Endothelial cell (in vitro differentiated cells): ENCODE data around the gene EPHA2. TPM values are rescaled to one million over a fixed set of nuclear protein-coding genes. Genes with fewer than 3 reads are reported as not detected.

Source experiments
- DNase-seq: peaks from one replicate; pipeline ENCODE4 v3.0.0; 2021; ENCODE audit warnings: low spot score
- H3K27ac Mint-ChIP-seq: one replicate; pipeline ENCODE4 v1.8.0; 2021; ENCODE audit warnings: mixed read lengths, inconsistent platforms; ENCODE audit not compliant: unreplicated experiment
- H3K27me3 Mint-ChIP-seq: one replicate; pipeline ENCODE4 v1.8.0; 2021; ENCODE audit warnings: mild to moderate bottlenecking, moderate library complexity, mixed read lengths, inconsistent platforms; ENCODE audit not compliant: unreplicated experiment
- H3K36me3 Mint-ChIP-seq: one replicate; pipeline ENCODE4 v1.8.0; 2021; ENCODE audit warnings: mild to moderate bottlenecking, low read depth, mixed read lengths, inconsistent platforms; ENCODE audit not compliant: unreplicated experiment
- H3K4me1 Mint-ChIP-seq: one replicate; pipeline ENCODE4 v1.8.0; 2021; ENCODE audit warnings: mild to moderate bottlenecking, mixed read lengths, inconsistent platforms; ENCODE audit not compliant: unreplicated experiment
- H3K4me3 Mint-ChIP-seq: one replicate; pipeline ENCODE4 v1.8.0; 2021; ENCODE audit warnings: mild to moderate bottlenecking, mixed read lengths, inconsistent platforms; ENCODE audit not compliant: unreplicated experiment
- H3K9me3 Mint-ChIP-seq: one replicate; pipeline ENCODE4 v1.8.0; 2021; ENCODE audit warnings: mixed read lengths, inconsistent platforms; ENCODE audit not compliant: unreplicated experiment
- CTCF ChIP-seq: fragments of 200-600 bp; sonication (generic); IDR thresholded peaks from one replicate; pipeline ENCODE4 v1.5.0; 2021; ENCODE audit warnings: antibody characterized with exemption; ENCODE audit not compliant: unreplicated experiment
- total RNA-seq: library from RNA; stranded (reverse); fragmentation: NEBNext Ultra II Directional; extraction: Animal tissue kit (Norgen Biotek cat#: 25700); gene quantifications from one replicate; pipeline ENCODE4 v1.2.1, GENCODE V29; 2021; ENCODE audit not compliant: unreplicated experiment

EPHA2 gene
- total RNA-seq, 1 donor from 2014 or later, result 109 TPM

- no peaks in the 10 kb centered on the region for H3K36me3 Mint-ChIP-seq
- TF ChIP-seq CTCF, result no peak
- no peak for DNase-seq
- no peak overlapping the region for H3K27ac Mint-ChIP-seq
- H3K27me3 Mint-ChIP-seq, result peaks cover 3% of the 10 kb centered on the region
- H3K4me3 Mint-ChIP-seq, result no peak overlapping the region
- H3K9me3 Mint-ChIP-seq, result no peaks in the 10 kb centered on the region
- H3K4me1 Mint-ChIP-seq, result peaks cover 3% of the 10 kb centered on the region
These were observed 60.4 kb downstream of the EPHA2 start for GRCh38 chr1:16095447-16095846.

- no peak for DNase-seq
- no peaks in the 10 kb centered on the region for H3K9me3 Mint-ChIP-seq
- TF ChIP-seq CTCF, result no peak
These were observed 61.3 kb downstream of the EPHA2 start for GRCh38 chr1:16094453-16095158.

GRCh38 chr1:16093611-16094010, 62.3 kb downstream of the EPHA2 start:
- no peak for TF ChIP-seq CTCF
- Mint-ChIP-seq H3K27ac (no peak overlapping the region), H3K36me3 (no peaks in the 10 kb centered on the region), H3K27me3 (peaks cover 4% of the 10 kb centered on the region), H3K4me1 (peaks cover 7% of the 10 kb centered on the region), H3K9me3 (no peaks in the 10 kb centered on the region), H3K4me3 (no peak overlapping the region)
- no peak for DNase-seq

More at GRCh38 chr1:16094453-16095158, 61.3 kb downstream of the EPHA2 start:
- H3K36me3 Mint-ChIP-seq, result no peaks in the 10 kb centered on the region
- H3K27ac Mint-ChIP-seq, result no peak overlapping the region
- H3K4me1 Mint-ChIP-seq, result peaks cover 3% of the 10 kb centered on the region
- H3K4me3 Mint-ChIP-seq, result no peak overlapping the region
- peaks cover 3% of the 10 kb centered on the region for H3K27me3 Mint-ChIP-seq

GRCh38 chr1:16092923-16093511, 62.9 kb downstream of the EPHA2 start:
- H3K4me3 Mint-ChIP-seq, result no peak overlapping the region
- TF ChIP-seq CTCF, result no peak
- H3K27ac Mint-ChIP-seq, result no peak overlapping the region
- no peaks in the 10 kb centered on the region for H3K36me3 Mint-ChIP-seq
- H3K27me3 Mint-ChIP-seq, result peaks cover 5% of the 10 kb centered on the region
- peaks cover 8% of the 10 kb centered on the region for H3K4me1 Mint-ChIP-seq
- H3K9me3 Mint-ChIP-seq, result no peaks in the 10 kb centered on the region
- no peak for DNase-seq

- no peak overlapping the region for H3K4me3 Mint-ChIP-seq
- no peaks in the 10 kb centered on the region for H3K9me3 Mint-ChIP-seq
- no peak for DNase-seq
- H3K27me3 Mint-ChIP-seq, result peaks cover 8% of the 10 kb centered on the region
- no peaks in the 10 kb centered on the region for H3K36me3 Mint-ChIP-seq
- H3K27ac Mint-ChIP-seq, result no peak overlapping the region
- peaks cover 14% of the 10 kb centered on the region for H3K4me1 Mint-ChIP-seq
- no peak for TF ChIP-seq CTCF
These were observed 63.6 kb downstream of the EPHA2 start for GRCh38 chr1:16092097-16092922.
